Parathyroid adenoma (tissue), 2 donors: ENCODE results near the gene C1orf105.

Experiments
- H2AFZ ChIP-seq: fragments of 300-600 bp; sonication (generic); one replicate; pipeline ENCODE4 v1.7.0; 2017; ENCODE audit warnings: antibody characterized with exemption, mild to moderate bottlenecking
- H3K27ac ChIP-seq: fragments of 300-600 bp; sonication (generic); one replicate; pipeline ENCODE4 v1.7.0; 2017
- H3K27me3 ChIP-seq: fragments of 300-600 bp; sonication (generic); one replicate; pipeline ENCODE4 v1.7.0; 2017; ENCODE audit warnings: low read length; ENCODE audit not compliant: control insufficient read depth, insufficient read depth
- H3K36me3 ChIP-seq: fragments of 300-600 bp; sonication (generic); one replicate; pipeline ENCODE4 v1.7.0; 2017; ENCODE audit warnings: low read length; ENCODE audit not compliant: control insufficient read depth, insufficient read depth
- H3K4me1 ChIP-seq: fragments of 300-600 bp; sonication (generic); one replicate; pipeline ENCODE4 v1.7.0; 2017; ENCODE audit warnings: control low read depth
- H3K4me2 ChIP-seq: fragments of 300-600 bp; sonication (generic); one replicate; pipeline ENCODE4 v1.7.0; 2017; ENCODE audit warnings: low read length
- H3K4me3 ChIP-seq: fragments of 300-600 bp; sonication (generic); one replicate; pipeline ENCODE4 v1.7.0; 2017; ENCODE audit warnings: low read depth, low read length
- H3K79me2 ChIP-seq: fragments of 300-600 bp; sonication (generic); one replicate; pipeline ENCODE4 v1.7.0; 2017; ENCODE audit warnings: control low read depth
- H3K9ac ChIP-seq: fragments of 300-600 bp; sonication (generic); one replicate; pipeline ENCODE4 v1.7.0; 2017; ENCODE audit warnings: mild to moderate bottlenecking
- H3K9me3 ChIP-seq: fragments of 300-600 bp; sonication (generic); one replicate; pipeline ENCODE4 v1.7.0; 2017; ENCODE audit warnings: low read length; ENCODE audit not compliant: control insufficient read depth
- TF ChIP-seq, protein P1 (sequence below): fragments of 300-600 bp; sonication (generic); IDR thresholded peaks from one replicate; pipeline ENCODE4 v1.7.0; 2017; ENCODE audit warnings: antibody characterized with exemption, mild to moderate bottlenecking
- donor health status: primary hyperparathyroidism.

Gene C1orf105

DNA sequence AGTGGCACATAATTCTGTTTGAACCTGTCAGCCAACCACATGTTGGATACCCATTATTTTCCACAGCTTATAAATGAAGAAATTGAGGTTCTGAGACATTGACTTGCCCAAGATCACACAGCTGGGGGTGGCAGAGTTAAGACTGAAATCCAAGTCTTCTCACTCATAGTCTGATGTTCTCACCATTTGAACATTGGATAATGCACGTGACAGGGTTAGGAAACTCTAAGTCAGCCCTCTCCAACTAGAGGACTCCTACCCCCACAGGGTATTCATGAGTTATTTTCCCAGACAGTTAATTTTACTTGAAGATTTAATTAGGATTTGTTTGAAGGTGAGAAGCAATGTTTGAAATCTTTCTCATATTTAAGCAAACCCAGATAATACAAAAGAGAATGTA lies 38.1 kb upstream of the C1orf105 start:
- H3K79me2 ChIP-seq: no peaks in the 10 kb centered on the region
- H3K27me3 ChIP-seq: no peaks in the 10 kb centered on the region
- no peak overlapping the region for H3K9ac ChIP-seq
- H3K9me3 ChIP-seq: no peaks in the 10 kb centered on the region
- no peak overlapping the region for H2AFZ ChIP-seq
- no peak overlapping the region for H3K4me3 ChIP-seq
- H3K27ac ChIP-seq: no peak overlapping the region
- H3K4me2 ChIP-seq: no peak overlapping the region
- H3K4me1 ChIP-seq: no peaks in the 10 kb centered on the region
- TF ChIP-seq, protein P1, sequence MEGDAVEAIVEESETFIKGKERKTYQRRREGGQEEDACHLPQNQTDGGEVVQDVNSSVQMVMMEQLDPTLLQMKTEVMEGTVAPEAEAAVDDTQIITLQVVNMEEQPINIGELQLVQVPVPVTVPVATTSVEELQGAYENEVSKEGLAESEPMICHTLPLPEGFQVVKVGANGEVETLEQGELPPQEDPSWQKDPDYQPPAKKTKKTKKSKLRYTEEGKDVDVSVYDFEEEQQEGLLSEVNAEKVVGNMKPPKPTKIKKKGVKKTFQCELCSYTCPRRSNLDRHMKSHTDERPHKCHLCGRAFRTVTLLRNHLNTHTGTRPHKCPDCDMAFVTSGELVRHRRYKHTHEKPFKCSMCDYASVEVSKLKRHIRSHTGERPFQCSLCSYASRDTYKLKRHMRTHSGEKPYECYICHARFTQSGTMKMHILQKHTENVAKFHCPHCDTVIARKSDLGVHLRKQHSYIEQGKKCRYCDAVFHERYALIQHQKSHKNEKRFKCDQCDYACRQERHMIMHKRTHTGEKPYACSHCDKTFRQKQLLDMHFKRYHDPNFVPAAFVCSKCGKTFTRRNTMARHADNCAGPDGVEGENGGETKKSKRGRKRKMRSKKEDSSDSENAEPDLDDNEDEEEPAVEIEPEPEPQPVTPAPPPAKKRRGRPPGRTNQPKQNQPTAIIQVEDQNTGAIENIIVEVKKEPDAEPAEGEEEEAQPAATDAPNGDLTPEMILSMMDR: no peak
- no peaks in the 10 kb centered on the region for H3K36me3 ChIP-seq

DNA sequence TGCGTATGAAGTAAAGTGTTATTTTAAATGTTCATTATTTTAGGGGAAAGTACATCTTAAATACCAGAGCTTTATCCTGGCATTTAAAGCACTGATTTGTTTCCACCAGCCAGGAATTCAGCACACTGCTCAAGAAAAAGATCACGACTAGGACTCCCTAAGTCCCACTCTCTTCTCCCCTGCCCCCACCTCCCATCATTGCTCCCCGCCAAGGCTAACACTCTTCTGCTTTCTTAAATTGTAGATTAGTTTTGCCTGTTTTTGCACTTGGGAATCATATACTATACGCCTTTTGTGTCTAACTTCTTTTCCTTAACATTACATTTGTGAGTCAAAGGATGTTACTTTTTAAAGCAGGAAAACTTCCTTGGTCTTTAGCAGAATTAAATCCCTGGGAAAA lies 37.5 kb upstream of the C1orf105 start:
- TF ChIP-seq, protein P1: no peak
- Histone ChIP-seq H3K36me3 (no peaks in the 10 kb centered on the region), H3K4me1 (no peaks in the 10 kb centered on the region), H3K27ac (no peak overlapping the region), H2AFZ (no peak overlapping the region), H3K27me3 (no peaks in the 10 kb centered on the region), H3K79me2 (no peaks in the 10 kb centered on the region), H3K9ac (no peak overlapping the region), H3K4me2 (no peak overlapping the region), H3K4me3 (no peak overlapping the region), H3K9me3 (no peaks in the 10 kb centered on the region)

DNA sequence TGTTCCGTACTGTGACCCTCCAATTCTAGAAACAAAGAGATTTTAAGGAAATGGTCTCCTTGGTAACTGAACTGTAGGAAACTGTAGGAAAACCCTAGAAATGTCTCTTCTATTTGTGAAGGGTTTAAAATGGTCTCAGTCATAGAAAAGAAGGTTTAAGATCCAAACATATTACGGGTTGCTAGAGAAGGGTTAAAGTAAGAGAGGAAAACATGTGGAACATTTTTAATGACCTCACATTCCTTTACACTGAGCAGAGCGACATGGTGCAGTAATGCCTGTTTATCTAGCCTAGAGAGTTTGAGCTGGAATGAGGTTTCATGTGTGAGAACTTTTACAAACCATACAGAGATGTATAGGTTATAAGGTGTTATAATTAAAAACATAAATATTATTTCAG lies 36.9 kb upstream of the C1orf105 start:
- H2AFZ ChIP-seq: no peak overlapping the region
- no peak overlapping the region for H3K4me2 ChIP-seq
- H3K9me3 ChIP-seq: no peaks in the 10 kb centered on the region
- no peak overlapping the region for H3K4me3 ChIP-seq
- no peak overlapping the region for H3K27ac ChIP-seq
- H3K36me3 ChIP-seq: no peaks in the 10 kb centered on the region
- no peaks in the 10 kb centered on the region for H3K79me2 ChIP-seq
- H3K4me1 ChIP-seq: no peaks in the 10 kb centered on the region
- H3K9ac ChIP-seq: no peak overlapping the region
- no peaks in the 10 kb centered on the region for H3K27me3 ChIP-seq
- TF ChIP-seq, protein P1: no peak

DNA sequence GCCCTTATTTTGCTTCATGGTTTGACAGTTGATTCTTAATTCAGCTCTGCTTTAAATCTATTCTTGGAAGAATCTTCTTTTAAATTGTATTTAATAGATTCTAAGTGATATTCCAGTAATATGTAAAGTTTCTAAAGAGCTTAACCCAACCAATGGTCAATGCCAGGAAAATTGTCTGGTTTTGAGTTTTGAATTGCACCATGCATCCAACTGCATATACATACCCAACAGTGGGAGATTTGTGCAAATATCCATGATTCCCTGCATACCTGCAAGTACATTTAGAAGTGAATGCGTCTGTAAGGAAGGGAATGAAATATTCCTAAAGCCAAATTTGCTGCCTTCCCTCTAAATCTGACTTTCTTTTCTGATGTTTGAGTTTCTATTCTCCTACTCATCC lies 35.8 kb upstream of the C1orf105 start:
- Histone ChIP-seq H3K79me2 (no peaks in the 10 kb centered on the region), H3K4me2 (no peak overlapping the region), H2AFZ (no peak overlapping the region), H3K4me3 (no peak overlapping the region), H3K27me3 (no peaks in the 10 kb centered on the region), H3K36me3 (no peaks in the 10 kb centered on the region), H3K4me1 (no peaks in the 10 kb centered on the region), H3K27ac (no peak overlapping the region), H3K9ac (no peak overlapping the region), H3K9me3 (no peaks in the 10 kb centered on the region)
- TF ChIP-seq, protein P1: no peak

DNA sequence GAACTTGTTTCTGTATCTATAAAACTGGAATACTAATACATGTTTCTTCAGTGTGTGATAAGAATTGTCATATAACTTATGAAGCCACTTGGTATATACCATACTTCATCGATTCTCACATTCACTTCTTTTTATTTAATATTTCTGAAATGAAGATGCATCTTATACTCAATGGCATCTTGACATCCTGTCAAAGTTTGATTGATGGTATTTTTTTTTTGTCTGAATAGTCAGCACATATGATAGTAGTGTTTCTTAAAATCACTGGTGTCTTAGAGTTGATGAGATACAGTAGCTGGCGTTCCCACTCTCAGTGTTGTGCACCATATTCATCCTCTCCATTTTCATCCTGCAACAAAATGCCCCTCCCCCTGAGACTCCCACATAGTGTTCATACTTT lies 34.4 kb upstream of the C1orf105 start:
- no peaks in the 10 kb centered on the region for H3K4me1 ChIP-seq
- no peaks in the 10 kb centered on the region for H3K36me3 ChIP-seq
- H3K4me2 ChIP-seq: no peak overlapping the region
- H3K4me3 ChIP-seq: no peak overlapping the region
- H3K79me2 ChIP-seq: no peaks in the 10 kb centered on the region
- H3K9me3 ChIP-seq: no peaks in the 10 kb centered on the region
- no peak overlapping the region for H2AFZ ChIP-seq
- no peak overlapping the region for H3K9ac ChIP-seq
- TF ChIP-seq, protein P1: no peak
- no peaks in the 10 kb centered on the region for H3K27me3 ChIP-seq
- H3K27ac ChIP-seq: no peak overlapping the region
